ENCODE results near the gene LRRC40.

LRRC40 gene

DNA sequence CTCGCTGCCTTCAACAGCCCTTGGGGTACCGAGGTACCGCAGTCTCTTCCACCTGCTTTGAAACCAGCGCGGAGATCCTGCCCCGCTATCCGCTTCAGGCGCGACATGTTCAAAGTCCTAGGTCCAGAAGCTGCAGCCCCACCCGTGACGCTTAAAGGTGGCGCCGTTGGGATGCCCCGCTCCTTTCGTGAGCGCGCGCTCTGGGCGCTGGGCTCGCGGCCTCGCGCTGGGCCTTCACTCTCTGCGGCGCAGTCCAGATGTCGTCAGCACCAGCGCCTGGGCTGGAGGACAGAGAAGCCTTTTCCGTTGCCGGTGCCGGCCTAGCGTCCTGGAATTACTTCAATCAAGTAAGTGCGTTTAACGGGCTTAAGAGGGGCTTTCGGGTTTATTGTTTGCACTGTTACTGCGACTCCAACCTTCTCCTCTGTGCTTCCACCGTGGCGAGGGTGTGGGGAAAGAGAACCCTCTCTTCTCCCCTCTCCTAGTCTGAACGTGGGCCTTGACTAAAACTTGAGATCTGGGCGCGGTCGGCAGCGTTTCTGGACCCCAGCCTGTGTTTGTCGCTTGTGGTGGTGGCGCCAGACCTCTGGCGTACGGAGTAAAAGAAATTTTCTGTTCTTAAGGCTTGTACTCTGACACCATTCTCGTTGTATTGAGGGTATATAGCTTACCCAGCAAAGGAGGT is at the start of gene LRRC40:
TSS of gene LRRC40 (minus strand) at position 146 of the 685 bp plus-strand sequence. CDS start at position 107, 39 bp downstream.
- peak within 1 kb of the TSS; percentile 88 for H3K9ac ChIP-seq (ENCODE audit: low read depth, low read length)
- H3K36me3 ChIP-seq (ENCODE audit: insufficient read depth, low read length) = no peaks in the 10 kb centered on the region
- no peaks in the 10 kb centered on the region for H3K9me3 ChIP-seq (ENCODE audit: control insufficient read depth, insufficient read depth, low read length)
- no peaks in the 10 kb centered on the region for H3K4me1 ChIP-seq (ENCODE audit: insufficient read depth, low read length)

DNA sequence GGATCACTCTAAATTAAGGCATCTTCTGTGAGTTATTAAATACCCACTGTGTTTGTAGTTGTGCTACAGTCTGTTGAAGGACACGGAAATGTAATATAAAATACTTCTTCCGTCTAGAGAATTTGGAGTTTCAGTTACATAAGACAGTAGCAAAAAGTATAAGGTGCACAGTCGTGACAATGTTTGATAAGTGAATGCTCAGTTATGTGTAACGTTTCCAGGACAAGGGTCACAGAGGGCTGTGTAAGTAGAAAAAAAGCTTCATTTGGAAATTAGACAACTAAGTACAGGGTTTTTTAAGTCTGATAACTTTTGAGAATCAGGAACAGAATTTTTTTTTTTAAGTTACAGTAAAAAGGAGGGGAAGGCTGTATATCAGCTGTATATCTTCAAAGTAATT is 43.4 kb upstream of the LRRC40 start:
- Histone ChIP-seq H3K9ac (ENCODE audit: low read depth, low read length) (no peak overlapping the region), H3K9me3 (ENCODE audit: control insufficient read depth, insufficient read depth, low read length) (no peaks in the 10 kb centered on the region), H3K4me1 (ENCODE audit: insufficient read depth, low read length) (no peaks in the 10 kb centered on the region), H3K36me3 (ENCODE audit: insufficient read depth, low read length) (peaks cover 33% of the 10 kb centered on the region)

DNA sequence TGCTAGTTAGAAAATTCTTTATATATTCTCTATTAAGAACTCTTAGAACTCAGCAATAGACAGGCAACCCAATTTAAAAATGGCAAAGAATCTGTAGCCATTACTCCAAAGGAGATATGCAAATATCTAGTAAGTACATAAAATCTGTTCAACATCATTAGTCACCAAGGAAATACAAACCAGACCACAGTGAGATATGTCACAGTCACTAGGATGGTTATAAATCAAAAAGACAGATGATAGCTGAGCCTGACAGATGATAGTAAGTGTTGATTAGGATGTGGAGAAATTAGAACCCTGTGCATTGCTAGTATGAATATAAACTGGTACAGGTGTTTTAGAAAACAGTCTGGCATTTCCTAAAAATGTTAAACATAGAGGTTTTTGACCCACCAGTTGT is 42.4 kb upstream of the LRRC40 start:
- Histone ChIP-seq H3K9ac (ENCODE audit: low read depth, low read length) (no peak overlapping the region), H3K36me3 (ENCODE audit: insufficient read depth, low read length) (peaks cover 35% of the 10 kb centered on the region), H3K9me3 (ENCODE audit: control insufficient read depth, insufficient read depth, low read length) (no peaks in the 10 kb centered on the region), H3K4me1 (ENCODE audit: insufficient read depth, low read length) (no peaks in the 10 kb centered on the region)

DNA sequence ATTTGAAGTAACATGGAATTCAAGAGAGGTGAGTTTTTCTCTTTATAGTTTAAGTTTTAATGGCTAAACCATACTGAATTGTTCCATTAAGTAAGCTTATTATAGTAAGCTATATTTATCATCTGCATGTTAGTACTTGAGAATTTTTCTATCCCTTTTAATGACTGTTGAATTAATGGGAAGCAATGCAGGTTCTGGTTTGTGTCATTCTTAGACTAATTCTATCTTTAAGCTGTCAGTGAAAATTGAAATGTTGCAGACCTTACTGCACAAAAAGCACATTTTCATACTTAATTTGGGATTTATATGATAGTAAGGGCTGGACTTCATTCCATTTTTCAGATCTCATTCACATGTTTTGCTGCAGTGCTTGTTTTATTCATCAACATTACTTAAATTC is 41.7 kb upstream of the LRRC40 start:
- Histone ChIP-seq H3K4me1 (ENCODE audit: insufficient read depth, low read length) (no peaks in the 10 kb centered on the region), H3K9me3 (ENCODE audit: control insufficient read depth, insufficient read depth, low read length) (no peaks in the 10 kb centered on the region), H3K36me3 (ENCODE audit: insufficient read depth, low read length) (peaks cover 38% of the 10 kb centered on the region), H3K9ac (ENCODE audit: low read depth, low read length) (no peak overlapping the region)

GRCh38 chr1:70239940-70240339 is 34.6 kb upstream of the LRRC40 start:
- Histone ChIP-seq H3K9me3 (ENCODE audit: control insufficient read depth, insufficient read depth, low read length) (no peaks in the 10 kb centered on the region), H3K36me3 (ENCODE audit: insufficient read depth, low read length) (peaks cover 45% of the 10 kb centered on the region), H3K9ac (ENCODE audit: low read depth, low read length) (no peak overlapping the region), H3K4me1 (ENCODE audit: insufficient read depth, low read length) (no peaks in the 10 kb centered on the region)

DNA sequence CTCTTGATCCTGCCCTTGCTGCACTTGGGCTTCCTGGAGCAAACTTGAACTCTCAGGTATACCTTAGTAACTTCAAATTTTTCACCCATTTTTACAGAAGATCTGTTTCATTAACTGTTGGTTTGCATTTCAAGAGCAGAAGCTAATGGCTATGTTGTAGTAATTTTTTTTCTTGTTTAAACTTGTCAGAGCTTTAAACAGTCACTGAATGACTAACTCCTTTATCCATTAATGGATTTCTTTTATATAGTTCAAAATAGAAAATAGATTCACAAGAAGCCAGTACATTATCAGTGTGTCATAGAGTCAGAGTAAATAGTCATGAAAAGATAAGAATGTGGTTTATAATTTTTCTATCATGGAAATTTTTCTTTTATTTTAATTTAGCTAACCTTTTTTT is 29.4 kb upstream of the LRRC40 start:
- H3K4me1 ChIP-seq (ENCODE audit: insufficient read depth, low read length) = no peaks in the 10 kb centered on the region
- H3K36me3 ChIP-seq (ENCODE audit: insufficient read depth, low read length) = peaks cover 52% of the 10 kb centered on the region
- no peaks in the 10 kb centered on the region for H3K9me3 ChIP-seq (ENCODE audit: control insufficient read depth, insufficient read depth, low read length)
- H3K9ac ChIP-seq (ENCODE audit: low read depth, low read length) = no peak overlapping the region

- peaks cover 45% of the 10 kb centered on the region for H3K36me3 ChIP-seq (ENCODE audit: insufficient read depth, low read length)
These were observed 26.1 kb upstream of the LRRC40 start for GRCh38 chr1:70231475-70231874.

GRCh38 chr1:70228670-70229069 is 23.3 kb upstream of the LRRC40 start:
- H3K9me3 ChIP-seq (ENCODE audit: control insufficient read depth, insufficient read depth, low read length) = no peaks in the 10 kb centered on the region
- peaks cover 25% of the 10 kb centered on the region for H3K36me3 ChIP-seq (ENCODE audit: insufficient read depth, low read length)
- H3K4me1 ChIP-seq (ENCODE audit: insufficient read depth, low read length) = no peaks in the 10 kb centered on the region; the same call in 1 of the 2 replicates
- no peak overlapping the region for H3K9ac ChIP-seq (ENCODE audit: low read depth, low read length)

More at GRCh38 chr1:70231475-70231874, 26.1 kb upstream of the LRRC40 start:
- no peaks in the 10 kb centered on the region; the same call in 1 of the 2 replicates for H3K4me1 ChIP-seq (ENCODE audit: insufficient read depth, low read length)
- H3K9me3 ChIP-seq (ENCODE audit: control insufficient read depth, insufficient read depth, low read length) = no peaks in the 10 kb centered on the region
- no peak overlapping the region for H3K9ac ChIP-seq (ENCODE audit: low read depth, low read length)

DNA sequence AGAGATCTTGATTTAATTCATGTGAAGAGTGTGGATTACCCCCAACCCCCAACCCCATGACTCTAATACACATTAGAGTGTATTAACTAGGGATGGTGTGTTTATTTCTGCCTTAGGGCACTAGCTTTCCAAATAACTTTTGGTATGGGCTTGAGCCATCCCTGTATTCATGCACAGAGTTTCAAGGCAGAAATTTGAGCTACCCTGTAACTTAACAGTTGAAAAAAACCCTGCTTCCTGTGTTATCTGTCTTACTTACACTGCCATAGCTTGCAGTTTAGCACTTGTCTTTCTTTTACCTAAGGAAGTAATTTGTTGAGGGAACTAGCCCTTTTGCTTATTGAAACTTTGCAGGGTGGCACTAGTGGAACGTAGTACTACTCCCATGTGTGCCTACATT is 22.1 kb upstream of the LRRC40 start:
- Histone ChIP-seq H3K4me1 (ENCODE audit: insufficient read depth, low read length) (peaks cover 4% of the 10 kb centered on the region; the same call in 1 of the 2 replicates), H3K9ac (ENCODE audit: low read depth, low read length) (no peak overlapping the region), H3K36me3 (ENCODE audit: insufficient read depth, low read length) (peaks cover 20% of the 10 kb centered on the region), H3K9me3 (ENCODE audit: control insufficient read depth, insufficient read depth, low read length) (no peaks in the 10 kb centered on the region)

DNA sequence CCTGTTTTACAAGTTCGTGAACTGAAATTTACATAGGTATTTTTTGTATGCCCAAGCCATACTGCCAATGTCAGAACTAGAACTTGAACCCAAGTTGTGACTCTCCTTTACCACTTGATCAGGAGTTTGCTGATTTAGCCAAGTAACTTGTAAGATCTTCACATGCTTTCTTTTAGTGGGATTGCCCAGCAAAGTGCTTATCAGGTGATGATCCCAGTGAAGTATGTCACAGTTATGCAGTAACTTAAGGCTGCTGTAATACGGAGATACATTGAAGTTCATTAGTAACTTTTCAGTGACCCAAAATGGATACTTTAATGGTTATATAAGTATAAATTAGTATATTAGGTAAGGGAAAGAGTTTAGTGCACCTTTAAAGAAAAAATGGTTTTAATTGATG is 19.6 kb upstream of the LRRC40 start:
- H3K9me3 ChIP-seq (ENCODE audit: control insufficient read depth, insufficient read depth, low read length) = no peaks in the 10 kb centered on the region
- H3K36me3 ChIP-seq (ENCODE audit: insufficient read depth, low read length) = peaks cover 4% of the 10 kb centered on the region; the same call in 1 of the 2 replicates
- no peak overlapping the region for H3K9ac ChIP-seq (ENCODE audit: low read depth, low read length)
- peaks cover 4% of the 10 kb centered on the region; the same call in 1 of the 2 replicates for H3K4me1 ChIP-seq (ENCODE audit: insufficient read depth, low read length)

DNA sequence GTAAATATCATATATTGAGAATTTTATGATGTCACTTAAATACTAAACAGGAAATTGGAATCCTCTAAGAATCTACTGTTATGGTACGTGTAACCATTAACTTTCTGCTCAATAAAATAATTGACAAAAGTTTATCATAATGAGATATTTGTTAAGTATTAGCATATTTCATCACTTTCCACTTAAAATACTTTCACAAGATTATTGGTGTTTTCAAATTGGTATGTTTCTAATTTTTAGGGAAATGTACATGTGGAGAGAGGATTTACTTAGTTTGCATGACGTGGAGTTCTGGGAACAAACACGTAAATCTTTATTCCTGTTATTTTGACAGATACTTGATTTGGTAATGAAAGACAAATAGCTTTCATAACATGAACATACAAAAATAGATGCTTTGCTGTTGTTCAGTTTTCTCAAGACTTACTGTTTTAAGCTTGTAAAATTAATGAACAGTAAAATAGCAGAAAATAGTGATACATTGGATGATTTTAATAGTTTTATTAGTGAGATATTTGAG is 17.4 kb upstream of the LRRC40 start:
- Histone ChIP-seq H3K9ac (ENCODE audit: low read depth, low read length) (no peak overlapping the region), H3K9me3 (ENCODE audit: control insufficient read depth, insufficient read depth, low read length) (no peaks in the 10 kb centered on the region), H3K36me3 (ENCODE audit: insufficient read depth, low read length) (no peaks in the 10 kb centered on the region), H3K4me1 (ENCODE audit: insufficient read depth, low read length) (peaks cover 4% of the 10 kb centered on the region; the same call in 1 of the 2 replicates)

- Histone ChIP-seq H3K9me3 (ENCODE audit: control insufficient read depth, insufficient read depth, low read length) (no peaks in the 10 kb centered on the region), H3K4me1 (ENCODE audit: insufficient read depth, low read length) (peaks cover 4% of the 10 kb centered on the region; the same call in 1 of the 2 replicates), H3K9ac (ENCODE audit: low read depth, low read length) (peak within 1 kb of the TSS; percentile 99), H3K36me3 (ENCODE audit: insufficient read depth, low read length) (no peaks in the 10 kb centered on the region)
These were observed 16.1 kb upstream of the LRRC40 start, which contains the start of gene SRSF11 for GRCh38 chr1:70221238-70222121. Gene SRSF11 (plus strand): TSS chr1:70221380. CDS start chr1:70221637, 257 bp downstream.

GRCh38 chr1:70220517-70221237 is 15.3 kb upstream of the LRRC40 start:
- H3K9ac ChIP-seq (ENCODE audit: low read depth, low read length) = peak overlapping the region; percentile 99
- peaks cover 4% of the 10 kb centered on the region; the same call in 1 of the 2 replicates for H3K4me1 ChIP-seq (ENCODE audit: insufficient read depth, low read length)
- H3K36me3 ChIP-seq (ENCODE audit: insufficient read depth, low read length) = no peaks in the 10 kb centered on the region
- H3K9me3 ChIP-seq (ENCODE audit: control insufficient read depth, insufficient read depth, low read length) = no peaks in the 10 kb centered on the region

DNA sequence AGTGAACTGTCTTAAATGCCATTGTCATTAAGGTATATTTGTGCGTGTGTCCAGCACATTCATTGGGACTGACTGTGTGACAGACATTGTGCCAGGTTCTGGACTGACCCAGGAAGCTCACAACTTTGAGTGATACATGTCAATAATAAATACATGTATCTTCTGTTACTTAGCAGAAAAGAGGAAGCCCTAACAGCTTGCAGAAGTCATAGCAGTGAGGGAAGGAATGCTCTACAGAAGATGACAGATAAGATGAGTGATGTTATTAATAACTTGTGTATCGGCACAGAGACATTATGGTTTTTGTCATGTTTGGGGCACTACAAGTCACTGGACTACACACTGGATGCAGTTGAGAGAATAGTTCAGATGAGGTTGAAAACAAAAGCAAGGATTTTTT is 14.6 kb upstream of the LRRC40 start:
- H3K9me3 ChIP-seq (ENCODE audit: control insufficient read depth, insufficient read depth, low read length) = no peaks in the 10 kb centered on the region
- no peaks in the 10 kb centered on the region for H3K36me3 ChIP-seq (ENCODE audit: insufficient read depth, low read length)
- no peak overlapping the region for H3K9ac ChIP-seq (ENCODE audit: low read depth, low read length)
- peaks cover 4% of the 10 kb centered on the region; the same call in 1 of the 2 replicates for H3K4me1 ChIP-seq (ENCODE audit: insufficient read depth, low read length)
